B cell (primary cell): ENCODE measurements around the gene CAMK1D.

Source experiments
- EZH2 ChIP-seq: IDR thresholded peaks from 2 replicates; pipeline ENCODE4 v1.6.1; 2012; ENCODE audit warnings: borderline replicate concordance, low read depth, mild to moderate bottlenecking, moderate library complexity, low read length; ENCODE audit not compliant: insufficient read depth, poor library complexity, severe bottlenecking
- TF ChIP-seq, protein P1 (sequence below): fragments of 200-600 bp; IDR thresholded peaks from one replicate; pipeline ENCODE4 v1.8.0; 2022; ENCODE audit warnings: antibody characterized with exemption, mild to moderate bottlenecking

DNA sequence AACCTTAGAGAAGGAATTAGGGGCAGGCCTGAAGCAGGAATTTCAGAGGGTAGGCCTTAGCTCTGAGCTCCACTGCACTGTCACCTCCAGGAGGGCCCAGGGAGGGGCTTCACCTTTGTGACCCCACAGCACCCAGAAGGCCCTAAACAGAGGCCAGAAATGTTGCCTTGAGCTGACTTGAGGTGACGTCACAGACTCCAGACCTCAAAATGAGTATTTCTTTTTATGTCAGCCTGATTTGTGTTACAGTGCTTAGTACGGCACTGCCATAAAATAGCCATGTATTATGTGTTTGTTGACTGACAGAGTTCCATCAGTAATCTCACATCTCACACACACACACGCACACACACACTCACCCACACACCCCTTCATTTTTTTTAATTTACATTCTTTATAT lies 440.9 kb downstream of the CAMK1D start:
- TF ChIP-seq, protein P1, sequence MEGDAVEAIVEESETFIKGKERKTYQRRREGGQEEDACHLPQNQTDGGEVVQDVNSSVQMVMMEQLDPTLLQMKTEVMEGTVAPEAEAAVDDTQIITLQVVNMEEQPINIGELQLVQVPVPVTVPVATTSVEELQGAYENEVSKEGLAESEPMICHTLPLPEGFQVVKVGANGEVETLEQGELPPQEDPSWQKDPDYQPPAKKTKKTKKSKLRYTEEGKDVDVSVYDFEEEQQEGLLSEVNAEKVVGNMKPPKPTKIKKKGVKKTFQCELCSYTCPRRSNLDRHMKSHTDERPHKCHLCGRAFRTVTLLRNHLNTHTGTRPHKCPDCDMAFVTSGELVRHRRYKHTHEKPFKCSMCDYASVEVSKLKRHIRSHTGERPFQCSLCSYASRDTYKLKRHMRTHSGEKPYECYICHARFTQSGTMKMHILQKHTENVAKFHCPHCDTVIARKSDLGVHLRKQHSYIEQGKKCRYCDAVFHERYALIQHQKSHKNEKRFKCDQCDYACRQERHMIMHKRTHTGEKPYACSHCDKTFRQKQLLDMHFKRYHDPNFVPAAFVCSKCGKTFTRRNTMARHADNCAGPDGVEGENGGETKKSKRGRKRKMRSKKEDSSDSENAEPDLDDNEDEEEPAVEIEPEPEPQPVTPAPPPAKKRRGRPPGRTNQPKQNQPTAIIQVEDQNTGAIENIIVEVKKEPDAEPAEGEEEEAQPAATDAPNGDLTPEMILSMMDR = no peak
- no peak for TF ChIP-seq EZH2
